Frontal cortex (tissue), 4 donors: ENCODE measurements around the gene ADAMTS17. TPM values are rescaled to one million over a fixed set of nuclear protein-coding genes. Genes with fewer than 3 reads are reported as not detected.
A peak's percentile ranks its signal among the peaks of the same experiment; 100 is the strongest.
"Not testable (repeated sequence)": the region's sequence is repeated elsewhere in the genome, so short reads cannot be mapped to it uniquely, and the experiment has no call there.

Source experiments
- DNase-seq, 2 donors: peaks; one replicate each; pipeline ENCODE4 v3.0.0; 2012; ENCODE audit warnings: low spot score in 2 of 2
- FAIRE-seq: peaks from 2 replicates; lab custom pipeline; 2012; peaks lifted over from hg19 to GRCh38; lab: Jason Lieb, UNC
- total RNA-seq: library from RNA; depleted of rRNA; stranded (reverse); fragments of >200 nt; gene quantifications from one replicate; pipeline ENCODE4 v1.2.3, GENCODE V29; 2014
- donor health status: control.
- donor health status: control.
- donor health status: control.

The ADAMTS17 gene
- total RNA-seq, 1 donor from 2014 or later = 9.4 TPM

DNA sequence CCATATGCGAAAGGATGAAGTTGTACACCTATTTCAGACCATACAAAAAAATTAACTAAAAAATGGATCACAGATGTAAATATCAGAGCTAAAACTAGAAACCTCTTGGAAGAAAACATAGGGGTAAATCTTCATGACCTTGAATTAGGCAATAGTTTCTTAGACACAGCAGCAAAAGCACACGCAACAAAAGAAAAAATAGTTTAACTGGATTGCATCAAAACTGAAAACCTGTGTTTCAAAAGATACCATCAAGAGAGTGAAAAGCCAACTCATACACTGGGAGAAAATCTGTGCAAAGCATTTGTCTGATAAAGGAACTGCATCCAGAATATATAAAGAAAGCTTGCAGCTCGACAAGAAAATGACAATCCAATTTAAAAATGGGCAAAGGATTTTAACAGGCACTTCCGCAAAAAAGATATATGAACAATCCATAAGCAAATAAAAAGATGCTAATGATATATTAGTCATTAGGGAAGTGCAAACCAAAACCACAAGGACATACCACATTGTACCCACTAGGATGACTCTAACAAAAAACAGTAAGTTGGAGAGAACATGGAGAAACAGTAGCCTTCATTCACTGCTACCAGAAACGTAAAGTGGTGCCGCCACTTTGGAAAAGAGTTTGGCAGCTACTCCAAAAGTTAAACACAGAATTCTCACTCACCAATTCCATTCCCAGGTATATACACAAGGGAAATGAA, 263.1 kb downstream of the ADAMTS17 start:
- FAIRE-seq (no peak), DNase-seq (no peak)

DNA sequence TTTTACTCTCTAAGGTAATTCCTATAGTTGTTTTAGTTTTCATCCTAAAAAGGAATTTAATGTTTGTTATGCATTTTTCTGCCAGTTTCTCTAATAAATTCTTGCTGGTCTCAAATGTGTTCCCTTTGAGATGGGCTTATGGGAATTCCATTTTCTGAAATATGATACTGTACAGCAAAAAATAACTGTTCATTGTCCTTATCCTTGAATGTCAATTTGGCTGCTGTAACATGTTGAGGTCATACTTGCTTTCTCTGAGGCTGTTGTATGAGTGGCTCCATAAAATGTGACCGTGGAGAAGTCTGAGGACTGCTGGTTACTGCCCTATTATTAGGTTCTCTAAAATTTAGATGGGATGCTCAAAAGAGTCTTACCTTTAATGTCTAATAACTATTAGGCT, 266.5 kb downstream of the ADAMTS17 start:
- DNase-seq = no peak
- FAIRE-seq = no peak

DNA sequence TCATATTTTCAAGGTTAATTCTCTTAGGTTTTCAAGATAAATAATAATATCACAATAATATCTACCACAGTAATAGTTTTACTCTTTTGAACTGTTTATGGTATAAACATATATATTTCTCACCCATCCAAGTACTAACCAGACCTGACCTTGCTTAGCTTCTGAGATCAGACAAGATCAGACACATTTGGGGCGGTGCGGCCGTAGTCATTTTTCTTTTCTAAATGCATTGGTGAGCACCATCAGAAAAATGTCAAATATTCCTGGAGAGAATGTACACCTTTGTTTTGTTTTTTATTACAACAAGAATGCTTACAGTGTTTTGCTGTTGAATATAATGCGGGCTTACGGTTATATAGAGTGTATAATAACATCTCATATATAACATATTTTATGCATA, 267.8 kb downstream of the ADAMTS17 start:
- no peak for DNase-seq
- no peak for FAIRE-seq

DNA sequence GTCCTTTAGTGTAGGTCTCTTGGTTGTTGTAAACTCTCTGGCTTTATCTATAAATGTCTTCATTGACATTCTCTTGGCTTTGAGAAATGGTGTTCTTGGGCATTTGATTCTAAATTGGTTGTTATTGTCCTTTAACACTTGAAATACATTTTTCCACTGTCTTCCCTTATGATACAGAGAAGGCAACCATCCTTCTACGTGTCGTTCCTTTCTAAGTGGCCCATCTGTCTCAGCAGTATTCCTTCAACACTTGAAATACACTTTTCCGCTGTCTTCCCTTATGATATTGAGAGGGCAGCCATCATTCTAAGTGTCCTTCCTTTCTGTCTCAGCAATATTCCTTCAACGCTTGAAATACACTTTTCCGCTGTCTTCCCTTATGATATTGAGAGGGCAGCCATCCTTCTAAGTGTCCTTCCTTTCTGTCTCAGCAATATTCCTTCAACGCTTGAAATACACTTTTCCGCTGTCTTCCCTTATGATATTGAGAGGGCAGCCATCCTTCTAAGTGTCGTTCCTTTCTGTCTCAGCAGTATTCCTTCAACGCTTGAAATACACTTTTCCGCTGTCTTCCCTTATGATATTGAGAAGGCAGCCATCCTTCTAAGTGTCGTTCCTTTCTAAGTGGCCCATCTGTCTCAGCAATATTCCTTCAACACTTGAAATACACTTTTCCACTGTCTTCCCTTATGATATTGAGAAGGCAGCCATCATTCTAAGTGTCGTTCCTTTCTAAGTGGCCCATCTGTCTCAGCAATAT, 275.1 kb downstream of the ADAMTS17 start:
- not testable (repeated sequence) for DNase-seq

DNA sequence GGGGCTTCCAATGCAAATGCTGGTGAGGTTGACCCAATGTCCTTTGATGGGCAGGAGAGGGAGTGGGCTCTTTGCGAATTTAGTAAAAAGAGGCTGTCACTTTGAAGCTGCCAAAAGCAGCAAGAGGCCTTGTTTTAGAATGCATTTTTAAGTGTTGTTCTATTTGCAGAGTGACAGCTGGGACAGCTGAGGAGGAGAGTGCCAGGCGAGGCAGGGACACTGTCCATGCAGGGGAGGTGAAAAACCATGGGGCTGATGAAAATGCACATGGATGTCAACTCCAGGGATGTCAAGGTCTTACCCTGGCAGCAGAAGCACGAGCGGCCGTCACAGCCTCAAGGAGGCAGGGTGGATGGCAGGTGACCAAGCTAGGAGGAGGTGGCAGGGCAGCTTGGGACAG, 279.8 kb downstream of the ADAMTS17 start:
- DNase-seq (no peak), FAIRE-seq (no peak)

More for the DNA sequence above, 275.1 kb downstream of the ADAMTS17 start:
- FAIRE-seq = not testable (repeated sequence)

DNA sequence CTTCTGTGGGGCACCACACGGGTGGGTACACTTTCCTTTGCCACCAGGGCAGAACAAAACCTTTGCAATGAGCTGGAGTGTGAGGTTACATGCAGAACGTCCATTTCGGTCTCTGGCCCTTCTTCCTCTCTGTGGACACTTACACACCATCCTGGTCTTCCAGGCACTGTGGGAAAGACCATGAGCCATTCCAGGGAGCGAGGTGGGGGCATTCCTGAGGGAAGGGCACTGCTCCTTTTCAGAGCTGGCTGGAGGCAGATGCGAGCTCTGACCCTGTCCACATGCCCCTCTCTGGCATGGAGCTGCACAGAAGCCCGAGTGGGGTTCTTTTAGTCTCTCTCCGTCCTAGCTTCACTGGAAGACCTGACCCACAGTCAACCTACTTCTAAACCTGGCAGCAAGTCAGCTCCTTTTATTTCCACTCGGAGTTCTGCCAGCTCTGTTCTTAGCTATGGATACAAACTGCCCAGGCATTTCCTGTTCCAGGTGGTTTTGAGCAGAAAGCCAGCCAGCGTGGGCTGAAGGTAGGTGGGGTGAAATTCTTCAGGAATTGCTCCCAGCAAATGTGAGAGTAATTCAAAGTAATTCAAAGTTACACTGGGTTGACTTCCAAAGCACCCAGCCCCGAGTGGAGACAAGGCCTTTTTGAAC, 281.4 kb downstream of the ADAMTS17 start:
- DNase-seq (peak in 1 of 2 donors; percentile 46), FAIRE-seq (no peak)

DNA sequence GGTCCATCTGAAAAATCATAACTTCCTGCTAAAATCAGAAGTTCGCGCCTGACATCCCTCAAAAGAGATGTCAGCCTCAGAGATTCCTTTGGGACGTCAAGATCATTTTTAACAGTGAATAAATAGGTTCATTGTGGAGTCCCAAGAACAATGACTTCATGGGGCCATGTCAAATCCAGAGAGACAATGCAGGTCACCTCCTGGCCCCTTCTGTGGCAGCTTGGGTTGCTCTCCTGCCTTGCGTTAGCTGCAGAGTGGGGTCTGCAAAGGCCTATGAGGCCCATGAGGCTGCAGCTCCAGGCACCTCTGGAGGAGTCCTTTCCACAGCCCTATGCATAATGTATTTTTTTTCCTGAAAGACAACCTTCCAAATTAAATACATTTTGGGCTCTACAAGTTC, 282.3 kb downstream of the ADAMTS17 start:
- FAIRE-seq (no peak), DNase-seq (no peak)

DNA sequence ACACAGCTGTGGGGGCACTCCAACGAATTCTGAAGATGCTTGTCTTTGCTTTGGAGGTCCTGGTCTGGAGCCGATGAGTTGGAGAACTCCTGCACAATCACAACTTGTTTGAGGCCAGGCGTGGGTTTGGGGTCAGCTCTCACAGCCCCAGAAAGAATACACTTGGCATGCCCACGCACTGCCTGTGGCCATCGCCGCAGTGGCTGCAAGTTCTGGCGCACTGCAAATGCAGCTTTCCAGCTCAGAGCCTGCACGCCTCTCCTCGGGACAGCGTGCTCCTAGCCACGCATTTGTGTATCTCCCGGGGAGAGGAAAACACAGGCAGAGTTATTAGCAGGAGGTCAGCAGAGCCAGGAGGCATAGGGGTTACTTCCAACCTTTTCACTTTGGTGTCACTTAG, 282.7 kb downstream of the ADAMTS17 start:
- DNase-seq = no peak
- no peak for FAIRE-seq

DNA sequence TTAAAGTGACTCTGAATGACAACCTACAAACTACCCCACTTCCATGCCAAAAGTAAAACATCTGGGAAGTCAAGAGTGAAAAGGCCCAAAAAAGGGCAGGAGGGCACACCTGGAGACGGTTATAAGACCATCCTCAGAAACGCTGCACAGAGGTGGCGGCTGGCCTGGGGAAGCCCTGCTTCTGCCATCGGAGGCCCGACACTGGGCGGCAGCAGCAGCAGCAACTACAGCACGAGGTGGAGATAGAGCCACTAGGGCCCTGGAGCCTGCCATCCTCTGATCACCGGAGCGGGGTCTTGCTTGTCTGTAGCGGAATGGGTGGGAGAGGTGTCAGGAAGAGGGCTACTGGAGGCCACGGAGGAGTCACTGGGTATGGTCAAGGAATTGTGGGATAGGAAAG, 283.3 kb downstream of the ADAMTS17 start:
- no peak for DNase-seq
- FAIRE-seq = no peak

DNA sequence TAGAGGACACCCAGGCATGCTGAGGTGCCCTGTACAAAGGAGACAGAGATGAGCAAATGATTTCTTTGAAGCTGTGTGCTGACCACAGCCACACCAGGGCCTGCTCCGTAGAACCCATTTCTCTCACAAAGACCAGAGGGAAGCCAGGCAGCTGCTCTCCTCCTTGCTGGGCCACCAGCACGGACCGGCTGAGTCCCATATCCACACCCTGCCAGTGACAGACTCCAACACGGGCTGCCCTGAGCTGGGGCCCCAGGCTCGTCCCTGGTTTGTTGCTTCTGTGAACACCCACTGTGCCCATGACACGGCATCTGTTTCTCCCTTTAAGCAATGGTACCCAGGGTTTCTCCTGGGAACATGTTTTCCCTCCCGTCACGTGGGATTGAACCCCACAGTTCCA, 284.5 kb downstream of the ADAMTS17 start:
- no peak for FAIRE-seq

DNA sequence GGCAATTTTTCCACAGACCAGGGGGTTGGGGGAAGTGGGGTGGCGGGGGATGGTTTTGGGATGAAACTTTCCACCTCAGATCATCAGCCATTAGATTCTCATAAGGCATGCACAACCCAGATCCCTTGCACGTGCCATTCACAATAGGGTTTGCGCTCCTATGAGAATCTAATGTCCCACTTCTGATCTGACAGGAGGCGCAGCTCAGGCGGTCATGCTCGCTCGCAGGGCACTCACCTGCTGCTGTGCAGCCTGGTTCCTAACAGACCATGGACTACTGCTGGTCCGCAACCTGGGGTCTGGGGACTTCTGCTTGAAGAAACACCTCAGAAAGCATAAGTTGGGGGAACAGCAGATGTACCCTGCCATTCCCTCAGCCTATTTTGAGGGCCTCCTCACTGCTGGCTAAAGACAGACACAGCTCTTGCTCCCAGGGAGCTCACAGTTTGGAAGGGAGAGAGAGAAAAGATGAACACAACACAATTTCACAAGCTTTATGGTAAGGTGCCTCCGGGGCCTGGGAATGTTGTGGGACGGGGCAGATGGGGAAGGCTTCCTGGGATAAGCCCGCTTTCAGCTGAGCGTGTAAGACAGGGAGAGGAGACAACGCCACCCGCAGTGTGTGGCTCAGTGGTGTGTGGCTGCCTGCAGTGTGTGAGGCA, 285.2 kb downstream of the ADAMTS17 start:
- no peak for FAIRE-seq

More for the DNA sequence above, 284.5 kb downstream of the ADAMTS17 start:
- no peak for DNase-seq

DNA sequence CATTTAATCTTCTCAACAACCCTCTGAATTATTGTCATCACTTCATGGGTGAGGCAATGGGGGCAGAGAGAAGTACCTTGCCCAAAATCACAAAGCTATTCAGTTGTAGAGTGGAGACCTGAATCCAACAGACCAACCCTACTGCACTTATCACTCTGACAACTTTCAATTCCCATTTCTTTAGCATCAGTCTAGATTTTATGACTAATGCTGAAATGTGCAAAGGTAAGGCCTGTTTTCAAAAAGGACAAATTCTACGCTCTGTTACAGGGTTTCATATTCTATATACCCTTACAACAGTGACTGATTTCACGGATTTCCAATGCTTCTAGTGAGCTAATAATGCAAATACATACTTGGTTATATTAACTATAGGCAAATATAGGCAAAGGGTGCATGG, 286.0 kb downstream of the ADAMTS17 start:
- no peak for DNase-seq
- no peak for FAIRE-seq

More for the DNA sequence above, 285.2 kb downstream of the ADAMTS17 start:
- no peak for DNase-seq

DNA sequence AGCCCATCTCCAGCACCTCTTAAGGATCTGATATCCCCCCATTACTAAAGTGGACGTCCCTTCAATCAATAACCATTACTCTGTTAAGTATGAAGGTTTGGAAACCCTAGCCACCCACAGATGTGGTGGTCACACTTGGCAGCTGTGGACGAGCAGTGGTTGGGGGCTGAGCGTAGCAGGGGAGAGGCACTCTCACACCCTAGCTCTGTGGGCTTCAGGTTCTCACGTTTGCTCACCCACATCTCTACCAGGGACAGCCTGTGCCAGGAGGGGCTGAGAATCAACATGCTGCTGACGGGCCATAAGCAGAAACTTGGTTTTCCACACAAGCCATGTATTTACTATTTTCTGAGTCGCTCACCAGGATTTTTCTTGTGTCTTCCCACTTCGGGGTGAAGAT, 287.2 kb downstream of the ADAMTS17 start:
- DNase-seq = no peak
- FAIRE-seq = no peak

DNA sequence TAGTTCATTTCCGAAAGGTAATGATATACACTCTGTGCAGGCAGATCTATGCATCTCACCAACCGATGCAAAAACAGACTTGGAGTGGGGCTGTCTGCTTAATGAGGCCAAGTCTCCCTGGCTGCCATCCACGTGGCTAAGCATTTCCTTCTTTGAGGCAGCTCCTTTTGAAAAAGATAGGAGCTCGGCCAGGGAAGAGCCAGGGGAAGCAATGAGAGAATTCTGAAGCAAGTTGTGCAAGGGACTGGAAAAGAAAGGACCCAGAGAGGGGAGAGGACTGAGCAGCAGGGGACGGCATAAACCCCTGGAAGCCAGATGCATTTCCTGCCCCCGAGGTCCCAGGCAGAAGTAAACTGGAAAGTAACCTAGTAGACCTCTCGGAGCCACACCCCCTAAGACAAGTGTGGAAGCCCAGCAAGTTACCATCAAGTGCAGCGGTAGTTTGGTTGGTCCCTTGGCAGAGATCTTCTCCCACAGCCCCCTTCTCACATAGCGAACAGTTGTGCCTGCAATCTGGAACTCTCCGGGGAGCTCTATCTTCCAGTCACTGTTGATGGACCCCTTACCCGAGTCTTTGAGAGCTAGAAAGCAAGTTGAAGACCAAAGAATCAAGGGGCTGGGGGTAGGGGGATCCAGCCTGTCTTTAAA, 288.2 kb downstream of the ADAMTS17 start:
- no peak for DNase-seq

DNA sequence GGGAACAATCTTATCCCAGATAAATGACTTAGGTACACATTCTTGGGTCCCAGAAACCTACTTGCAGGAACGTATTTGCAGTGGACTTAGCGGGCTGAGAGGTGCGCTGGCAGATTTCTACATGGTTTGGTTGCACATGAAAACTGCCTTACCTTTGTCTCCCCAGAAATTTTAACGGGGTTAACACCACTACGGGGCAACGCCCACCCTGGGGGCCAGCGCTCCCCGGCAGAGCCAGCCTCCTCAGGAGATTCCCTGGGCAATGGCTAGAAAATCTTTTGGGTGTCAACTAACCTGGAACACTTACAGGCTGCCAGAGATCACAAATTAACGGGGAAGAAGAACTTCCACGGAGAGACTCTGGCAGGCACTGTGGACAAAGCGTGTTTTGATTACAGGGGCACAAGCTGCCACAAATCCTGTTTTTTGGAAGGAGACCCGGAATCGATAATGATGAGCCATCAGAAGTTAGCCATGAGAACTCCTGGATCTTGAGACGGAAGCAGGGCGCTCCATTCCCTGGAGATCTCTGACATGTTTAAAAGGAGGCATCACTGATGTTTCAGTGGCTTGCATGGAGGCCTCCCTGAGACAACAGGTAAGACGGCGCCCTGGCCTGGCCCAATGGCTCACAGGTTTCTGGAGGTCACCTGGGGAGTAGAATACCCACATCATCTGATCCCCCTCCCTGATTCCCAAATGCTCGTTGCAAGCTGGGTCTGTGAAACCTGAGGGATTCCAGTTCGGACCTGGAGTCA, 288.9 kb downstream of the ADAMTS17 start:
- FAIRE-seq = no peak
- no peak for DNase-seq

More for the DNA sequence above, 288.2 kb downstream of the ADAMTS17 start:
- FAIRE-seq = no peak

DNA sequence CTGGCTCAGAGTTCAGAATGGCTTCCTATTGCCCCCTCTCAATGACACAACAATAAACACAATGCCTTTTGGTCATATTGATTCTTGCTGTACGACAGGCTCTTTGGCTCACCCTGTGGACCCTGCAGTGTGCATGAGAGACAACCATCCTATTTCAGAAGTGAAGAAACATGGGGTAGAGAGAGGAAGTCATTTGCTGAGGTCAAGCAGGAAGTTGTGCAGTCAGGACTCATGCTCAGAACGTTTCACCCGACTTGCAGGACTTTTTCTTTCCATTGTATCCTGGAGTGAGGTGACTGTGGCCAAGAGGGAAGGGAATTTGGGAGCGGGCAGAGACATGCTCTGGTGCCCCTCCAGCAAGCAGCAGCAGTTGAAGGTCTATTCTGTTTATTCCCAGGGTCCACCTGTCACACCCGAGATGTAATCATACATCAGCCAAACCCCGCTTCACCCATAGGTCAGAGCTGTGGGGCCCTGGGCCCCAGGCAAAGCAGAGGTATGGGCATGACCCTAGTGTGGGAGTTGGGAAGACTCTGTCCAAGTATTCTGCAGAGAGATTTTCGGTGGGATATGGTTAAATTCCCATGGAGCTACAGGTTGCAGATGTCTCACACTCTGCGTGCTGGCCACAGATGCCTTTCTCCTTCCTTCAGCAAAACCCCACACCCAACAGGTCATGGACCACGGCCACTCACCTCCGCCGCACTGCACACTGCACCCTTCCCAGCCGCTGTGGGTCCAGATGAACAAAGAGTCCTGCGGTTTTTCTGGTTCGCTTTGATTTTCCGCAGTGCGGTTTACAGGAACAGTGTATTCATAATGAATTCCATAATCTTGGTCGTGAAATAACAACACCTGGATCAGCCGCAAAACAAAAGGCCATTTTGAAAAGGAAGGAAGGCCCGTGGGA, 290.6 kb downstream of the ADAMTS17 start:
- FAIRE-seq = no peak
- DNase-seq = no peak

DNA sequence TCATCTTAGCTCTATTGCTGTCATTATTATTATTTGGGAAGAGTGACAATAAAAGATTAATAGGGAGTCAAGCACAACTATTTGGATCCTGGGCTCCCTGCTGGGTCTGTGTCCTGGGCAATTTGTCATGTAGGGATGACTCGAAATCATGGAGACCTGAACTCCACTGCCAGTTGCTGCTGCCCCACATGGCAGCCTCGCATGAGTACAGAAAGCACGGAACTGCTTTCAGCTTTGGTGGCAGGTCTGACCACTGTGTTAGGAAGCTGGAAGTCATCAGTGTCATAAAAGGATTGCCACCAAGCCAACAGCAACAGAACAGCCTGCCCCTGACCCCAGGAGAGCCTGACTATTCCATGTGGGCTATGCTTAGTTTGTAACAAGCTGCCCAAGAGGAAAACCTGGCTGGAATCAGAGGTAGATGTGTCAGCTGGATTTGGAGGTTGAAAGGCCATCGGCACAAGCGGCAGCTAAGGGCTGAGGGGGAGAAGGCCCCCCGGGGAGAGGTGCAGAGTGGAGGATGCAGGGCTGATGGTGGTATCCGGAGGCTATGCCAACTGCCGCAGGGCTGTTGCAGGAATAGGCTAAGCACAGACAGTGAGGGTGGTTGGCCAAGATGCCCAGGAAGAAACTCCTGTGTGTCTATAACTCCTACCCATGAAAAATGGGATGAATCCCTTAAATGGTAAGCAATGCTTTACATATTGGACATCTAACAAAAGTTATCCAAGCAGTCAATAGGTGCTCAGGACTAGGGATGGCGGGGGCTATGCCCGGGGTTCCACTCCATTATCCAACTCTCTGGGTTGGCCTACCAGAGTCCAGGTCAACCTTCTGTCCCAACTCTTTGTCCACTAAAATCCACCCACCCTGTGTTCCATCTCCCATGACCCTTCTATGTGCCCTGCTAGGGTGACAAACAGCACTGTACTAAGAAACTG, 291.6 kb downstream of the ADAMTS17 start:
- FAIRE-seq (no peak), DNase-seq (no peak)
